Neuron (in vitro differentiated cells): ENCODE results near the gene RAB40AL.
"Not testable (repeated sequence)": the region's sequence is repeated elsewhere in the genome, so short reads cannot be mapped to it uniquely, and the experiment has no call there.

Source experiments
- H2AFZ ChIP-seq: one replicate; pipeline ENCODE4 v1.6.1; 2013; ENCODE audit warnings: low read depth, mild to moderate bottlenecking, inconsistent platforms, low read length, moderate library complexity
- H3K27me3 ChIP-seq: one replicate; pipeline ENCODE4 v1.6.1; 2013; ENCODE audit warnings: low read length; ENCODE audit not compliant: insufficient read depth
- H3K36me3 ChIP-seq: one replicate; pipeline ENCODE4 v1.6.1; 2013; ENCODE audit warnings: low read length; ENCODE audit not compliant: insufficient read depth
- H3K4me1 ChIP-seq: one replicate; pipeline ENCODE4 v1.6.1; 2013; ENCODE audit warnings: low read length; ENCODE audit not compliant: insufficient read depth
- H3K4me3 ChIP-seq: 2 replicates; pipeline ENCODE4 v1.5.1; 2013; ENCODE audit warnings: mild to moderate bottlenecking, low read length, moderate library complexity
- H3K9me3 ChIP-seq: one replicate; pipeline ENCODE4 v1.6.1; 2013; ENCODE audit warnings: low read length

Gene RAB40AL

DNA sequence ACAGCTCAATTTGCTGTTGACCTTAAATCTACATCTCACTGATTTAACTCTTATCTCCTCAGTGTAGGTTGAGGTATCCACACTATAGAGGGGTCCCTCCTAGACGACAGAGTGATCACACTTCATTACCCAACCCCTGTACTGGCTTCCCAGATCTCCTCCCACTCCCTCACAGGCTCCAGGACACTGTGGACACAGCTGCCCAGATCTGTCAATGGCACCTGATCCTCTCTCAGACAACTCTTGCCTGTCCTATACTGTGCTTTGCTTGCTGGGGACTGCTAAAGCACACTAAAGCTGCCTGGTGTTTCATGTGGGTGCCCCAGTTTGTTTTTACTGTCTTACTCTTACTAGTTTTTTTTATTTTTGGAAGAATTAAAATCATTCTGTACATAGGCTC, 27.9 kb downstream of the RAB40AL start:
- Histone ChIP-seq H3K9me3 (no peaks in the 10 kb centered on the region), H3K36me3 (no peaks in the 10 kb centered on the region), H3K4me3 (no peak overlapping the region), H3K27me3 (no peaks in the 10 kb centered on the region), H2AFZ (no peak overlapping the region), H3K4me1 (no peaks in the 10 kb centered on the region)

DNA sequence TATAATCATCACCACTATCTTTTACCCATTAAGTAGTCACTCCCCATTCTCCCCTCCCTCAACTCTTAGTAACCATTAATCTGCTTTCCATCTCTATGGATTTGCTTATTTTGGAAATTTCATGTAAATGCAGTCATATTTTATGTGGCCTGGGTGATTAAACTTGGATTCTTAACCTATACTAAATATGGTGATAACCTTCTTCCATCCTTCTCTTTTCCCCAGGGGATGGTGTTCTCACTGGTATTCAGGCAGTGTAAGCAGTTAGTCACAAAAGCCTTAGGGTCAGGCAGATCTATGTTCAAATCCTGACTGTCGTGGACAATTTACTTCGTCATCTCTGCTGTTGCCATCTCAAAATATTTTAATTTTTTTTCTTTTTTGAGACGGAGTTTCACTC, 29.6 kb downstream of the RAB40AL start:
- H3K27me3 ChIP-seq, result no peaks in the 10 kb centered on the region
- H2AFZ ChIP-seq, result no peak overlapping the region
- H3K9me3 ChIP-seq, result peaks cover 4% of the 10 kb centered on the region
- H3K4me3 ChIP-seq, result no peak overlapping the region
- no peaks in the 10 kb centered on the region for H3K36me3 ChIP-seq
- H3K4me1 ChIP-seq, result no peaks in the 10 kb centered on the region

DNA sequence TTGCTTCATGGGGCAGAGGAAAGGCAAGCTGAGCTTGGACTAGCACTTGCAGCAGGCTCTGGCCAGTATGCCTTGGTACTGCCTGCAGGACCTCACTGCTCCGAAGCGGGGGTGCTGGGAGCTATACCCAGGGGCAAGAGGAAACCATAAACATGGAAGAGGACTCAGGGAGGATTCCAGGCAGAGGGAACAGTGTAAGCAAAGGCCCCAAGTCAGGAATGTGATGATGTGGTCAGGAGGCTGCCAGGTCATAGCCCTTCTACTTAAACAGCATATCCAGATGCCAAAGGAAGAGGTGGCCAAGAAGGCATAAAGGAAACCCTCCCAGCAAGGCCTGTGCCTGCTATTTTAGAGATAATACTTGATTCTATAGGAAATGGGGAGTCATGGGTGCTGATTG, 31.1 kb downstream of the RAB40AL start:
- H3K9me3 ChIP-seq, result peaks cover 4% of the 10 kb centered on the region
- no peaks in the 10 kb centered on the region for H3K27me3 ChIP-seq
- H3K36me3 ChIP-seq, result no peaks in the 10 kb centered on the region
- no peak overlapping the region for H3K4me3 ChIP-seq
- H3K4me1 ChIP-seq, result no peaks in the 10 kb centered on the region
- no peak overlapping the region for H2AFZ ChIP-seq

DNA sequence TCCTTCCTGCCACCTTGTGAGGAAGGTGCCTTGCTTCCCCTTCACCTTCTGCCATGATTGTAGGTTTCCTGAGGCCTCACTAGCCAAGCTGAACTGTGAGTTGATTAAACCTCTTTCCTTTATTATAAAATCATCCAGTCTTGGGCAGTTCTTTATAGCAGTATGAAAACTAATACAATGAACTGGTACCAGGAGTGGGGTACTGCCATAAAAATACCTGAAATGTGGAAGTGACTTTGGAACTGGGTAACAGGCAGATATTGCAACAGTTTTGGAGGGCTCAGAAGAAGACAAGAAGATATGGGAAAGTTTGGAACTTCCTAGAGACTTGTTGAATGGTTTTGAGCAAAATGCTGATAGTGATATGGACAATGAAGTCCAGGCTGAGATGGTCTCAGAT, 34.5 kb downstream of the RAB40AL start:
- H3K4me1 ChIP-seq, H3K27me3 ChIP-seq, H2AFZ ChIP-seq, H3K36me3 ChIP-seq, H3K4me3 ChIP-seq, H3K9me3 ChIP-seq: not testable (repeated sequence)

DNA sequence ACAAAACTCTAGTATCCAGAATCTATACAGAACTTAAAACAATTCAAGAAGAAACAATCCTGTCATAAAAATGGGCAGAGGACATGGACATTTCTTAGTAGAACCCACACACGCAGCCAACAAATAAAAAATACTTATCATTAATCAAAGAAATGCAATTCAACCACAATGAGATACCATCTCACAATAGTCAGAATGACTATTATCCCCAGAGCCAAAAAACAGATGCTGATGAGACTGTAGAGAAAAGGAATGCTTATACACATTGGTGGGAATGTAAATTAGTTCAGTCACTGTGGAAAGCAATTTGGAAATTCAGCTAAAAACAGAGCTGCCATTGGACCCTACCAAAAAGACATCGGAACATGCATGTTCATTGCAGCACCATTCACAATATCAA, 37.9 kb downstream of the RAB40AL start:
- no peak overlapping the region for H3K4me3 ChIP-seq
- no peaks in the 10 kb centered on the region for H3K27me3 ChIP-seq
- no peaks in the 10 kb centered on the region for H3K4me1 ChIP-seq

DNA sequence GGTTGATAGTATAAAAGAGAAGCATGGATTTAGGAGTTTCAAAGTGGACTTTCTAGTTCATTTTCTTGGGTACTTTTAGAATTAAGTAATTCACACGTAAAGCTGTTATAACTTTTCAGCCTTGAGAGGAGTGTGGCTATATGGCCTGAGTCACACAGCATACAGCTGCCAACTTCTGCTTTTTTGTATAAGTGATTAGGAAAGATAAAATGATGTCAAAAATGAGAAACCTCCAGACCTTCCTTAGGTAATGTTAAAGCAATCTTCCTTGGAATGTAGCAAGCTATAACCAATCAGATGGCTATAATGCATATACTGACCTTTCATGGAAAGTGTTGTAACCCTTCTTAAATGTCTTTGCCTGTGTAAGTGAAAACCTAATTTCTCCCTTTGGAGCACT, 39.2 kb downstream of the RAB40AL start:
- no peaks in the 10 kb centered on the region for H3K4me1 ChIP-seq
- no peak overlapping the region for H3K4me3 ChIP-seq
- peaks cover 3% of the 10 kb centered on the region for H3K9me3 ChIP-seq
- H2AFZ ChIP-seq, result no peak overlapping the region
- no peaks in the 10 kb centered on the region for H3K36me3 ChIP-seq
- H3K27me3 ChIP-seq, result no peaks in the 10 kb centered on the region

More for the DNA sequence above, 37.9 kb downstream of the RAB40AL start:
- Histone ChIP-seq H3K9me3 (peaks cover 4% of the 10 kb centered on the region), H3K36me3 (no peaks in the 10 kb centered on the region), H2AFZ (no peak overlapping the region)

DNA sequence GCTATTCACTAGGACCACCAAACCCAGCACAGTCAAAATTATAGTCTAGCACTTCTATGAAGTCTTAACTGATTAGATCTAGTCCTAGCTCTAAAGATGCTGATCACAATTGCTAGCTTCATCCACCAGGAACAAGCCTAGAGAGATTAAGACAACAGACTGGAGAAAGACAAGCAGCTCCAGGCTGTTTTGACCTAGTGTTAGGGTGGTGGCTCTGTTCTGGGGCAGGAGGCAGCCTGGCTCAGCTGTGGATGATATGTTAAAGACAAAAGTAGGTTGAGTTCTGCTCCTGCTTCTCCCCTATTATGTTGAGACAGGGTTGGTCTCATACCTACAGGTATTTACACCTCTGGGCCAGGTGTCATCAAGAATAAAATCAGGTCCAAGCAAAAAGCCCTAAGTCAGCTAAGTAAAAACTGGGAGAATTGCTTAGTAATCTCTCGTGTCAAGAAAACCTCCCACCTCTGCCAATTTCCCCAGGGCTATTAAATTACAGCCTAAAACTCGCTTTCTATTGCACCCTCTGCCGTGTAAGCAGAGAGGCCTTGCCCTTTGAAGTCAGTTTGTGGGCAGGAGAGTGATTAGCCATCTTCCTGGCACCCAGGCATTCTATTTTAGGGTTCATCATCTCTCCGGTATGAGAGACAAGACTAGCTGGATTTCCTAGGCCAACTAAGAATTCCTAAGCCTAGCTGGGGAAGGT, 39.9 kb downstream of the RAB40AL start:
- Histone ChIP-seq H3K4me1 (no peaks in the 10 kb centered on the region), H3K36me3 (no peaks in the 10 kb centered on the region), H2AFZ (no peak overlapping the region), H3K9me3 (no peaks in the 10 kb centered on the region), H3K27me3 (no peaks in the 10 kb centered on the region), H3K4me3 (no peak overlapping the region)

DNA sequence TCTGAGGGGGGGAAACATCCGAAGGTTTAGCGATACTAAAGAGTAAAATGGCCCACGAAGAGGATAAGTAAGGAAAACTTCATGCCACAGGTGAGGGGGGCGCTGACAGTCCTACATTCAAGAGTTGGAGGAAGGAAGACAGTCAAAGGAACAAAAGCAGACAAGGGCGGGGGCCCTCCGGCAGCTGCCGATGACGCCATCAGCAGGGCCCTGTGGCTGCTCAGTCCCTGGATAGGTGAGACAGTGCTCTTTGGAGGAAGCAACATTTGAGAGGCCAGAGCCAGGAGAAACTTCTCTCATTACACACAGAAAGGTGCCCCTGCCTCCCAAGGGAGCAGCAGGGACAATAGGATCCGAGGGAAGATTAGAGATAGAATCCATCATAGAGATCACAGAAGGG, 41.5 kb downstream of the RAB40AL start:
- H3K27me3 ChIP-seq, result no peaks in the 10 kb centered on the region
- H3K9me3 ChIP-seq, result no peaks in the 10 kb centered on the region
- H3K4me1 ChIP-seq, result no peaks in the 10 kb centered on the region
- no peak overlapping the region for H2AFZ ChIP-seq
- H3K36me3 ChIP-seq, result no peaks in the 10 kb centered on the region
- H3K4me3 ChIP-seq, result no peak overlapping the region

DNA sequence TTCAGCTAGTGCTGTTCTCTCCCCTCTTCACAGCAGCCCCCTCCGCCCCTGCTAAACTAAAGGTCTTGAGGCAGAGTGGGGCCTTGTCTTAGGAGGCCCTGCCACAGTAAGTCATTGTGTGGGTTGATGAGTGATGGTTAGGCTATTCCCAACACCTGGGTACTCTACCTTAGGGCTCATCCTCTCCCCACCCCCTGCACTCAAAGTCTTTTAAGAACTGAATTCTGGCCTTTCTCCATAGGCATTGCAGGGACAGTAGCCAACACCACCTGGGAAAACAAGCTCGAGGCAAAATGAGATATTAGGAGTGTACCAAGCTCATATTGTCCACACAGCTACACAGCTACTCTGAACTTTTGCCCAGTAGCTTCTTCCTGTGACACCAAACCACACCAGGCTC, 42.5 kb downstream of the RAB40AL start:
- H3K36me3 ChIP-seq, result no peaks in the 10 kb centered on the region
- no peak overlapping the region for H2AFZ ChIP-seq
- no peaks in the 10 kb centered on the region for H3K9me3 ChIP-seq
- no peaks in the 10 kb centered on the region for H3K4me1 ChIP-seq
- H3K27me3 ChIP-seq, result no peaks in the 10 kb centered on the region
- H3K4me3 ChIP-seq, result no peak overlapping the region

DNA sequence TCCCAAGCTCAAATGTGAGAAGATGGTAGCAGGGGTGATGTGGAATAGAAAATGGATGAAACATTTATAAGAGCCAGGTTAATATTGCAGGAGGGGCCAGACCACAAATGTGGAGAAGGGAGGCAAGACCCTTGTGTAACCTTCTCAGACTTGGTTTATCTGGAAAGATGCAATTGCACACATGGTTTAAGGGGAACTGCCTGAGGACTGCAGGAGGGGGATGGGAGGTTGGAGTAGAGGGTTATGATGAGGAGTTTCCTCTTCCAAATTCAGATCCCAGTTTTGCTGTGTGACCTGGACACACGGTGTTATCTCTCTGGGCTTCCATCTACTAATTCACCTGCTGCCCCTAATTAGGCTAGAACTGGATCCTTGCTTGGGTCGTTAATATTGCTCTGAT, 46.1 kb downstream of the RAB40AL start:
- H3K27me3 ChIP-seq, result peaks cover 6% of the 10 kb centered on the region
- H3K4me3 ChIP-seq, result no peak overlapping the region
- H3K36me3 ChIP-seq, result no peaks in the 10 kb centered on the region
- no peaks in the 10 kb centered on the region for H3K4me1 ChIP-seq
- H3K9me3 ChIP-seq, result no peaks in the 10 kb centered on the region
- H2AFZ ChIP-seq, result no peak overlapping the region

DNA sequence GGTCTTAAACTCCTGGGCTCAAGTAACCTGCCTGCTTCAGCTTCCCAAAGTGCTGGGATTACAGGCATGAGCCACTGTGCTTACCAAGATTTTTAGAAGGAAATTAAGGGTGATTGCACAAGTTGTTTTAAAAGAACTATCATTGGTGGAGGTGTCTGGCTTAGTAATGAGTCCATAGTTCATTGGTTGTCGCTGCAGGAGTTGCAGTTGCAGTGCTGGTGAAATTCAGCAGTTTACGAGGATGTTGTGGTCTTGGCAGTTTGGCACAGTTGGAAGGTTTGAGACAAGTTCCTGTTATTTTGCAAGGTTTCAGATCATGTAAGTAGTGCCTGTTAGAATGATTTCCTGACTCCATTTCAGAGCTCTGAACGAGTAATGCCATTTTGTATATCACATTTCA, 48.1 kb downstream of the RAB40AL start:
- Histone ChIP-seq H3K9me3 (no peaks in the 10 kb centered on the region), H3K27me3 (peaks cover 6% of the 10 kb centered on the region), H3K36me3 (no peaks in the 10 kb centered on the region), H3K4me3 (no peak overlapping the region), H2AFZ (no peak overlapping the region), H3K4me1 (no peaks in the 10 kb centered on the region)
